LNCaP clone FGC (cell line): Measurements from ENCODE around the gene SCD5.

Experiments
- DNase-seq: peaks from one replicate; pipeline ENCODE4 v3.0.0-alpha.2; 2011; ENCODE audit warnings: low read depth
- H3K4me3 ChIP-seq: 2 replicates; pipeline ENCODE4 v1.5.1; 2011; ENCODE audit warnings: mild to moderate bottlenecking, low read depth, low read length, control low read depth
- TF ChIP-seq, protein P1 (sequence below): IDR thresholded peaks from 2 replicates; pipeline ENCODE4 v1.5.1; 2012; ENCODE audit warnings: mild to moderate bottlenecking; ENCODE audit not compliant: control insufficient read depth, insufficient read depth; ENCODE audit errors: extremely low read depth

The SCD5 gene

GRCh38 chr4:82694046-82694445 is 104.5 kb downstream of the SCD5 start:
- DNase-seq: no peak
- no peak overlapping the region for H3K4me3 ChIP-seq
- TF ChIP-seq, protein P1, sequence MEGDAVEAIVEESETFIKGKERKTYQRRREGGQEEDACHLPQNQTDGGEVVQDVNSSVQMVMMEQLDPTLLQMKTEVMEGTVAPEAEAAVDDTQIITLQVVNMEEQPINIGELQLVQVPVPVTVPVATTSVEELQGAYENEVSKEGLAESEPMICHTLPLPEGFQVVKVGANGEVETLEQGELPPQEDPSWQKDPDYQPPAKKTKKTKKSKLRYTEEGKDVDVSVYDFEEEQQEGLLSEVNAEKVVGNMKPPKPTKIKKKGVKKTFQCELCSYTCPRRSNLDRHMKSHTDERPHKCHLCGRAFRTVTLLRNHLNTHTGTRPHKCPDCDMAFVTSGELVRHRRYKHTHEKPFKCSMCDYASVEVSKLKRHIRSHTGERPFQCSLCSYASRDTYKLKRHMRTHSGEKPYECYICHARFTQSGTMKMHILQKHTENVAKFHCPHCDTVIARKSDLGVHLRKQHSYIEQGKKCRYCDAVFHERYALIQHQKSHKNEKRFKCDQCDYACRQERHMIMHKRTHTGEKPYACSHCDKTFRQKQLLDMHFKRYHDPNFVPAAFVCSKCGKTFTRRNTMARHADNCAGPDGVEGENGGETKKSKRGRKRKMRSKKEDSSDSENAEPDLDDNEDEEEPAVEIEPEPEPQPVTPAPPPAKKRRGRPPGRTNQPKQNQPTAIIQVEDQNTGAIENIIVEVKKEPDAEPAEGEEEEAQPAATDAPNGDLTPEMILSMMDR: no peak

GRCh38 chr4:82692101-82692780 is 106.4 kb downstream of the SCD5 start:
- DNase-seq: no peak
- TF ChIP-seq, protein P1: no peak

DNA sequence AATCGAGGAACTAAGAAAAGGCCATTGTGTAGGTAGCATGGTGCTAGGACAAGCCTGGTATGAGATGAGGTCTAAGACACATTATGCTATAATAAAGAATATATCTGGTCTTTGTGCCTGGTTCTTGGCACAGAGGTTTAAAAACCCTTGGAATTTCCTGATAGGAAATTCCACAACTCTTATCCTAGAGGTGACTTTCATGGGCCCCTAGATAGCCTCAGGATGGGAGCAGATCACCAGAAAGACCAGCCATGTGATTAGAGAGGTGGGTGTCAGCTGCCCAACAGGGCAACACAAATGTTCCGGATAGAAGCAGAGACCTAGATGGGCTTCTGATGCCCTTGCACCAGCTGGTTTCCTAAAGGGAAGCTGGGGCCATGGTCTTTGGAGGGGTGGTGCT is 107.2 kb downstream of the SCD5 start:
- H3K4me3 ChIP-seq: no peak overlapping the region
- TF ChIP-seq, protein P1: no peak
- no peak for DNase-seq

More at GRCh38 chr4:82692101-82692780, 106.4 kb downstream of the SCD5 start:
- no peak overlapping the region for H3K4me3 ChIP-seq

DNA sequence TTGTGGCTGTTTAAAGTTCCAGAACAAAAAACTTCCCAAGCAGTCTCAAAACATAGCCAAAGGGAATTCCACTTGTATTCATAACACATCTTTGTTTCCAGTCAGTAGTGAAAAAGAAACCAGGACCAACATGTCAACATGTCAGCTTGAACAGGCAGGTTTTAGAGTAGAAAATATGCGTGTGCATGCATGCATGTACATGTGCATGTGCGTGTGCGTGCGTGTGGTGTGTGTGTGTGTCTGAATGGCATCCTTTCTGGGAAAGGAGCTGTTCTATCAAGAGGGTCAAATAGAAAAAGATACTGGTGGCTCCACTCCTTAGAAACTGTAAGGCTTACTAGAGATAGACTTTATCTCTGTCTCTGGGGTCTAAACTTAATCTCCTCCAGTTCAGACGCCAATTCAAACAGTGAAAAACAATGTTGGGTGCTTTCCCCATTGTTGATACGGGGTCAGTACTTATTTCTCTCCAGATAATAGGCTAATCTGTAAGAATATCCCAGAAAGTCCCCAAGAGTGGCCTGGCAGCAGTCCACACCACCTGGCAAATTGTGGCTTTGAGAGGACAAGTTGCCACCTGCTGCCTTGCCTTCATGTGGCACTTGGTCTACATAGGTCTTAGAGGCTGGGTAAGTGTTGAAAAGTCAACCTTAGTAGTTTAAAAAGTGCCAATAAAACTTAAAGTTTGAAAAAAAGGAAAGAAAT is 110.4 kb downstream of the SCD5 start:
- H3K4me3 ChIP-seq: no peak overlapping the region
- no peak for DNase-seq
- TF ChIP-seq, protein P1: no peak

GRCh38 chr4:82687531-82687930 is 111.1 kb downstream of the SCD5 start:
- TF ChIP-seq, protein P1: no peak

GRCh38 chr4:82681754-82682153 is 116.8 kb downstream of the SCD5 start:
- no peak overlapping the region for H3K4me3 ChIP-seq
- DNase-seq: no peak
- TF ChIP-seq, protein P1: no peak

More at GRCh38 chr4:82687531-82687930, 111.1 kb downstream of the SCD5 start:
- no peak for DNase-seq
- H3K4me3 ChIP-seq: no peak overlapping the region
